Body of pancreas (tissue), 4 donors: ENCODE results near the gene NPAT.

ENCODE experiments used
- CTCF ChIP-seq, 7 experiments: fragments of 450-650 bp in 4 of 7; fragments of 200-600 bp in 3 of 7; sonication (generic) in 3 of 7; IDR thresholded peaks; one replicate each; pipeline ENCODE4 v1.5.1; 2016 to 2019; ENCODE audit warnings: antibody characterized with exemption in 7 of 7
- POLR2A ChIP-seq, 3 donors: fragments of 450-650 bp; IDR thresholded peaks; one replicate each; pipeline ENCODE4 v1.6.1; 2016; ENCODE audit warnings: antibody characterized with exemption in 3 of 3, mild to moderate bottlenecking in 2 of 3

GRCh38 chr11:108167624-108168023 is 54.8 kb downstream of the NPAT start:
- TF ChIP-seq CTCF (IDR thresholded peaks at IDR 0.05): no peak
- TF ChIP-seq POLR2A (IDR thresholded peaks at IDR 0.05): no peak
